GM19023 (cell line): ENCODE data around the gene COG3.

ENCODE experiments used
- ATAC-seq: cut with Tn5 transposase; IDR thresholded peaks from one replicate; pipeline ENCODE4 v1.9.1; 2021; ENCODE audit warnings: mild to moderate bottlenecking, moderate library complexity; ENCODE audit not compliant: unreplicated experiment

Gene COG3

GRCh38 chr13:45445053-45445452 lies 19.7 kb upstream of the COG3 start:
- no peak for ATAC-seq

GRCh38 chr13:45446181-45446580 lies 18.6 kb upstream of the COG3 start:
- no peak for ATAC-seq

- no peak for ATAC-seq
Observed at GRCh38 chr13:45447050-45447661, 17.6 kb upstream of the COG3 start.

GRCh38 chr13:45448965-45449559 lies 15.7 kb upstream of the COG3 start:
- ATAC-seq = no peak

GRCh38 chr13:45451282-45451681 lies 13.5 kb upstream of the COG3 start:
- ATAC-seq = no peak

GRCh38 chr13:45454204-45454603 lies 10.5 kb upstream of the COG3 start:
- no peak for ATAC-seq

- ATAC-seq = no peak
Observed at GRCh38 chr13:45456196-45456972, 8.4 kb upstream of the COG3 start.

- ATAC-seq = no peak
Observed at GRCh38 chr13:45464141-45464686, 525 bp upstream of the COG3 start.

- ATAC-seq = no peak
Observed at GRCh38 chr13:45466359-45466758, 1.6 kb downstream of the COG3 start.

GRCh38 chr13:45468635-45469034 lies 3.9 kb downstream of the COG3 start:
- no peak for ATAC-seq

- ATAC-seq = no peak
Observed at GRCh38 chr13:45472171-45472705, 7.5 kb downstream of the COG3 start.

- ATAC-seq = no peak
Observed at GRCh38 chr13:45473627-45474026, 8.9 kb downstream of the COG3 start.

- ATAC-seq = no peak
Observed at GRCh38 chr13:45474584-45475454, 10.1 kb downstream of the COG3 start.

GRCh38 chr13:45479661-45480060 lies 14.9 kb downstream of the COG3 start:
- no peak for ATAC-seq

- ATAC-seq = no peak
Observed at GRCh38 chr13:45481688-45482087, 16.9 kb downstream of the COG3 start.

- no peak for ATAC-seq
Observed at GRCh38 chr13:45482571-45483173, 17.9 kb downstream of the COG3 start.

- ATAC-seq = no peak
Observed at GRCh38 chr13:45487604-45488003, 22.9 kb downstream of the COG3 start.

- ATAC-seq = no peak
Observed at GRCh38 chr13:45490068-45490467, 25.3 kb downstream of the COG3 start.

- ATAC-seq = no peak
Observed at GRCh38 chr13:45492538-45492937, 27.8 kb downstream of the COG3 start.

- no peak for ATAC-seq
Observed at GRCh38 chr13:45496942-45497341, 32.2 kb downstream of the COG3 start.
